ENCODE results near the gene CBLN3.

DNA sequence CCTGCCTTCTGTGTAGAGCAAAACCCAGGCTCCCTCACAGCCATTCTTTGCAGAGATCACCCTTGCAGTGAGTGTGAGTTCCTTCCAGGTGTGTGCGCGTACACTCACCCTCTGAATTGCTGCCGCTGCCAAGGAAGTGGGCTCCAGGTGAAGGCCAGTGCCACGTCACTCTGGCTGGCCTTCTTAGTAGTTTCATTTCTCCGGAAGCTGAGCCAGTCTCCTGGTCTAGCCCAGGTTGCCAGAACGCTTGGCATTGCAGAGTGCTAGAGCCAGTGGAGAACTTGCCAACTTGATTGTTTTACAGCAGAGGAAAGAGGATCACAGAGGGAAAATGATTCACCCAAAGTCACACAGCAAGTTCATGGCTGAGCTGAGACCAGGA, 11.0 kb downstream of the CBLN3 start:
- TF ChIP-seq, protein P1, sequence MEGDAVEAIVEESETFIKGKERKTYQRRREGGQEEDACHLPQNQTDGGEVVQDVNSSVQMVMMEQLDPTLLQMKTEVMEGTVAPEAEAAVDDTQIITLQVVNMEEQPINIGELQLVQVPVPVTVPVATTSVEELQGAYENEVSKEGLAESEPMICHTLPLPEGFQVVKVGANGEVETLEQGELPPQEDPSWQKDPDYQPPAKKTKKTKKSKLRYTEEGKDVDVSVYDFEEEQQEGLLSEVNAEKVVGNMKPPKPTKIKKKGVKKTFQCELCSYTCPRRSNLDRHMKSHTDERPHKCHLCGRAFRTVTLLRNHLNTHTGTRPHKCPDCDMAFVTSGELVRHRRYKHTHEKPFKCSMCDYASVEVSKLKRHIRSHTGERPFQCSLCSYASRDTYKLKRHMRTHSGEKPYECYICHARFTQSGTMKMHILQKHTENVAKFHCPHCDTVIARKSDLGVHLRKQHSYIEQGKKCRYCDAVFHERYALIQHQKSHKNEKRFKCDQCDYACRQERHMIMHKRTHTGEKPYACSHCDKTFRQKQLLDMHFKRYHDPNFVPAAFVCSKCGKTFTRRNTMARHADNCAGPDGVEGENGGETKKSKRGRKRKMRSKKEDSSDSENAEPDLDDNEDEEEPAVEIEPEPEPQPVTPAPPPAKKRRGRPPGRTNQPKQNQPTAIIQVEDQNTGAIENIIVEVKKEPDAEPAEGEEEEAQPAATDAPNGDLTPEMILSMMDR (IDR thresholded peaks at IDR 0.05): no peak
- no peak for TF ChIP-seq POLR2A (IDR thresholded peaks at IDR 0.05)
